HepG2 (cell line): ENCODE measurements around the gene SAMSN1. TPM values are rescaled to one million over a fixed set of nuclear protein-coding genes. Genes with fewer than 3 reads are reported as not detected.

Experiments used
- ATAC-seq: fragments of 200-7000 bp; cut with Tn5 transposase; 3 replicates; pipeline ENCODE4 v1.9.1; 2020; ENCODE audit warnings: mild to moderate bottlenecking, moderate library complexity
- BruUV-seq: library from RNA; stranded (reverse); fragments of 400-500 nt; replicated peaks from 2 replicates; lab custom pipeline; 2021; lab: Mats Ljungman, UMichigan
- CTCF ChIA-PET: fragments of 300-600 bp; formaldehyde crosslinking; extraction: SDS; loops from one replicate; lab custom pipeline; 2021; ENCODE audit warnings: low total read pairs, inconsistent platforms, low intra/inter-chr PET ratio; lab: Yijun Ruan, JAX
- POLR2A ChIA-PET: fragments of 350-600 bp; sonication (Branson Sonifier 250); formaldehyde crosslinking; loops from one replicate; lab custom pipeline; 2020; ENCODE audit warnings: antibody characterized with exemption, inconsistent platforms; lab: Yijun Ruan, JAX
- DNase-seq: peaks from one replicate; pipeline ENCODE4 v3.0.0-alpha.2; 2015; ENCODE audit warnings: low spot score
- FAIRE-seq: peaks from 3 replicates; lab custom pipeline; 2011; peaks lifted over from hg19 to GRCh38; lab: Jason Lieb, UNC
- H2AFZ ChIP-seq: one replicate; pipeline ENCODE4 v1.6.1; 2011; ENCODE audit warnings: low read length, inconsistent platforms
- H3K27ac ChIP-seq: fragments of 300-600 bp; 3 replicates; pipeline ENCODE4 v1.8.0; 2011; ENCODE audit warnings: mixed run types, mild to moderate bottlenecking, mixed read lengths, low read length, inconsistent platforms; ENCODE audit not compliant: insufficient read depth; ENCODE audit errors: extremely low read length
- H3K27me3 ChIP-seq, 2 experiments: fragments of 200-600 bp in 1 of 2; 2 replicates in 1 of 2; 3 replicates in 1 of 2; pipeline versions ENCODE4 v1.6.0 to v1.8.0; 2011; ENCODE audit warnings: low read length in 2 of 2, mild to moderate bottlenecking in 2 of 2, moderate library complexity in 2 of 2, inconsistent platforms in 1 of 2; ENCODE audit not compliant: insufficient read depth in 2 of 2, control insufficient read depth in 1 of 2
- H3K36me3 ChIP-seq, 2 experiments: fragments of 200-600 bp in 1 of 2; replicated peaks in 1 of 2; 2 replicates in 1 of 2; 3 replicates in 1 of 2; pipeline versions ENCODE4 v1.5.1 to v1.8.0; 2011; ENCODE audit warnings: low read length in 2 of 2, inconsistent platforms in 1 of 2; ENCODE audit not compliant: insufficient read depth in 2 of 2, control insufficient read depth in 1 of 2
- H3K4me1 ChIP-seq: 2 replicates; pipeline ENCODE4 v1.5.1; 2012; ENCODE audit warnings: low read length, inconsistent platforms; ENCODE audit not compliant: insufficient read depth
- H3K4me2 ChIP-seq: 2 replicates; pipeline ENCODE4 v1.6.0; 2011; ENCODE audit warnings: low read depth, low read length, inconsistent platforms
- H3K4me3 ChIP-seq, 3 experiments: fragments of 200-600 bp in 1 of 3; sonication (generic), shearing (Covaris generic) in 1 of 3; replicated peaks in 1 of 3; 2 replicates each; pipeline ENCODE4 v1.5.1; 2011 to 2016; ENCODE audit warnings: low read length in 3 of 3, inconsistent platforms in 2 of 3, low read depth in 2 of 3, mild to moderate bottlenecking in 2 of 3, control low read depth in 1 of 3, mixed read lengths in 1 of 3; ENCODE audit not compliant: insufficient read depth in 1 of 3
- H3K79me2 ChIP-seq: one replicate; pipeline ENCODE4 v1.6.1; 2011; ENCODE audit warnings: low read length, inconsistent platforms; ENCODE audit not compliant: insufficient read depth
- H3K9ac ChIP-seq: 2 replicates; pipeline ENCODE4 v1.6.0; 2011; ENCODE audit warnings: mild to moderate bottlenecking, low read depth, low read length, inconsistent platforms; ENCODE audit not compliant: insufficient read depth
- H3K9me3 ChIP-seq: 2 replicates; pipeline ENCODE4 v1.5.1; 2012; ENCODE audit warnings: mild to moderate bottlenecking, low read length
- H4K20me1 ChIP-seq: 2 replicates; pipeline ENCODE4 v1.6.0; 2011; ENCODE audit warnings: inconsistent platforms, mild to moderate bottlenecking, low read length, moderate library complexity; ENCODE audit not compliant: insufficient read depth
- HOXA5 ChIP-seq: sonication (generic); formaldehyde crosslinking; IDR thresholded peaks from 2 replicates; pipeline ENCODE4 v1.4.0; 2020; ENCODE audit warnings: missing genetic modification reagents
- MEIS1 ChIP-seq: sonication (generic); formaldehyde crosslinking; IDR thresholded peaks from 2 replicates; pipeline ENCODE4 v1.9.0; 2021; ENCODE audit warnings: mild to moderate bottlenecking, missing genetic modification reagents, moderate library complexity, borderline replicate concordance
- THAP11 ChIP-seq: IDR thresholded peaks from 2 replicates; pipeline ENCODE4 v1.6.1; 2016; ENCODE audit warnings: missing biosample characterization, missing genetic modification reagents
- ZBTB21 ChIP-seq: sonication (generic); formaldehyde crosslinking; IDR thresholded peaks from 2 replicates; pipeline ENCODE4 v1.4.0; 2020; ENCODE audit warnings: missing genetic modification reagents
- ZNF280B ChIP-seq: sonication (generic); formaldehyde crosslinking; IDR thresholded peaks from 2 replicates; pipeline ENCODE4 v1.5.0; 2020; ENCODE audit warnings: missing genetic modification reagents, mild to moderate bottlenecking, borderline replicate concordance
- ZNF710 ChIP-seq: sonication (generic); formaldehyde crosslinking; IDR thresholded peaks from 2 replicates; pipeline ENCODE4 v1.5.0; 2020; ENCODE audit warnings: mild to moderate bottlenecking, missing genetic modification reagents, borderline replicate concordance
- WGBS: methylation state at CpG from one replicate; pipeline ENCODE4 v1.1.6; 2017; ENCODE audit warnings: low lambda C conversion rate; 5-methylcytosine and 5-hydroxymethylcytosine counted together
- in situ Hi-C: cut with HindIII; loops from 2 replicates; pipeline ENCODE4 v1.10.0; 2017; ENCODE audit warnings: low pct_unique_long_range_greater_than_20kb; ENCODE audit not compliant: extremely low pct_ligation_motif_present
- intact Hi-C: fragments of 100-400 bp; cut with micrococcal nuclease; formaldehyde crosslinking; loops from one replicate; pipeline ENCODE4 v1.10.0; 2022; ENCODE audit not compliant: unreplicated experiment
- polyA plus RNA-seq, 8 experiments: library from polyadenylated mRNA; depleted of rRNA in 3 of 8; stranded (reverse) in 7 of 8; unstranded in 1 of 8; fragments of >200 nt; fragmentation: Illumina TruSeq in 4 of 8; extraction: Trizol in 4 of 8; gene quantifications; 2 replicates each; pipeline versions ENCODE4 v1.2.1 to v1.2.3, GENCODE V29; 2011 to 2016; ENCODE audit warnings: low read depth in 4 of 8, missing spikeins in 1 of 8, mixed read lengths in 1 of 8; ENCODE audit not compliant: insufficient read depth in 1 of 8
- total RNA-seq, 5 experiments: library from RNA; depleted of rRNA; stranded (reverse); fragments of >200 nt; fragmentation: Illumina TruSeq; extraction: Trizol; gene quantifications; 2 replicates each; pipeline ENCODE4 v1.2.3, GENCODE V29; 2016; ENCODE audit warnings: low read depth in 1 of 5

Gene SAMSN1
- total and polyA plus RNA-seq, 2 of the 13 experiments (the other 11 are each of a cell fraction or from before 2014, with no cell fraction given) = 0.09 TPM; not detected in 1

- TF ChIP-seq MEIS1 (CRISPR knock-in tag) (no peak), ZNF280B (CRISPR knock-in tag) (no peak), HOXA5 (no peak), ZBTB21 (CRISPR knock-in tag) (no peak), THAP11 (CRISPR knock-in tag) (no peak)
- FAIRE-seq (no peak), DNase-seq (no peak), ATAC-seq (no peak)
- no peak overlapping the region for H3K9ac ChIP-seq
- no peaks in the 10 kb centered on the region for H4K20me1 ChIP-seq
- H3K27ac ChIP-seq = no peak overlapping the region
- no peak overlapping the region for H2AFZ ChIP-seq
- H3K9me3 ChIP-seq = no peaks in the 10 kb centered on the region
- H3K4me3 ChIP-seq = no peak overlapping the region
- H3K27me3 ChIP-seq = no peaks in the 10 kb centered on the region
- BruUV-seq = no TSS peak
- no peaks in the 10 kb centered on the region for H3K36me3 ChIP-seq
- CTCF ChIA-PET = no interaction called here
- POLR2A ChIA-PET = no interaction called here
- H3K79me2 ChIP-seq = no peaks in the 10 kb centered on the region
- H3K4me2 ChIP-seq = no peak overlapping the region
- intact Hi-C loops = no loop called here
- WGBS = 50% methylated on average over 4 of the region's 4 CpGs
- in situ Hi-C loops = no loop called here
- H3K4me1 ChIP-seq = no peaks in the 10 kb centered on the region
Measured at GRCh38 chr21:14583629-14584255, 37.6 kb upstream of the SAMSN1 start.

GRCh38 chr21:14582934-14583628 is 37.0 kb upstream of the SAMSN1 start:
- intact Hi-C loops = no loop called here
- H3K9ac ChIP-seq = no peak overlapping the region
- no peak overlapping the region for H2AFZ ChIP-seq
- 19% methylated on average over 10 of the region's 10 CpGs for WGBS
- H3K27me3 ChIP-seq = no peaks in the 10 kb centered on the region
- TF ChIP-seq ZNF710 (CRISPR knock-in tag) = no peak
- TF ChIP-seq, all 625 proteins: peak for 0
- no peaks in the 10 kb centered on the region for H3K36me3 ChIP-seq
- ChIA-PET CTCF (no interaction called here), POLR2A (no interaction called here)
- no TSS peak for BruUV-seq
- H3K79me2 ChIP-seq = no peaks in the 10 kb centered on the region
- H3K4me3 ChIP-seq = no peak overlapping the region
- H3K27ac ChIP-seq = no peak overlapping the region
- H4K20me1 ChIP-seq = no peaks in the 10 kb centered on the region
- no peak for DNase-seq
- FAIRE-seq = no peak
- H3K4me1 ChIP-seq = no peaks in the 10 kb centered on the region
- ATAC-seq = no peak
- H3K9me3 ChIP-seq = no peaks in the 10 kb centered on the region
- in situ Hi-C loops = no loop called here
- no peak overlapping the region for H3K4me2 ChIP-seq
